HepG2 (cell line): ENCODE data around the gene FUT6. TPM values are rescaled to one million over a fixed set of nuclear protein-coding genes. Genes with fewer than 3 reads are reported as not detected.

Experiments
- ATAC-seq: fragments of 200-7000 bp; cut with Tn5 transposase; 3 replicates; pipeline ENCODE4 v1.9.1; 2020; ENCODE audit warnings: mild to moderate bottlenecking, moderate library complexity
- BruUV-seq: library from RNA; stranded (reverse); fragments of 400-500 nt; replicated peaks from 2 replicates; lab custom pipeline; 2021; lab: Mats Ljungman, UMichigan
- CTCF ChIA-PET: fragments of 300-600 bp; formaldehyde crosslinking; extraction: SDS; loops from one replicate; lab custom pipeline; 2021; ENCODE audit warnings: low total read pairs, inconsistent platforms, low intra/inter-chr PET ratio; lab: Yijun Ruan, JAX
- POLR2A ChIA-PET: fragments of 350-600 bp; sonication (Branson Sonifier 250); formaldehyde crosslinking; loops from one replicate; lab custom pipeline; 2020; ENCODE audit warnings: antibody characterized with exemption, inconsistent platforms; lab: Yijun Ruan, JAX
- DNase-seq: peaks from one replicate; pipeline ENCODE4 v3.0.0-alpha.2; 2015; ENCODE audit warnings: low spot score
- FAIRE-seq: peaks from 3 replicates; lab custom pipeline; 2011; peaks lifted over from hg19 to GRCh38; lab: Jason Lieb, UNC
- H2AFZ ChIP-seq: one replicate; pipeline ENCODE4 v1.6.1; 2011; ENCODE audit warnings: low read length, inconsistent platforms
- H3K27ac ChIP-seq: fragments of 300-600 bp; 3 replicates; pipeline ENCODE4 v1.8.0; 2011; ENCODE audit warnings: mixed run types, mild to moderate bottlenecking, mixed read lengths, low read length, inconsistent platforms; ENCODE audit not compliant: insufficient read depth; ENCODE audit errors: extremely low read length
- H3K27me3 ChIP-seq, 2 experiments: fragments of 200-600 bp in 1 of 2; 2 replicates in 1 of 2; 3 replicates in 1 of 2; pipeline versions ENCODE4 v1.6.0 to v1.8.0; 2011; ENCODE audit warnings: low read length in 2 of 2, mild to moderate bottlenecking in 2 of 2, moderate library complexity in 2 of 2, inconsistent platforms in 1 of 2; ENCODE audit not compliant: insufficient read depth in 2 of 2, control insufficient read depth in 1 of 2
- H3K36me3 ChIP-seq, 2 experiments: fragments of 200-600 bp in 1 of 2; replicated peaks in 1 of 2; 2 replicates in 1 of 2; 3 replicates in 1 of 2; pipeline versions ENCODE4 v1.5.1 to v1.8.0; 2011; ENCODE audit warnings: low read length in 2 of 2, inconsistent platforms in 1 of 2; ENCODE audit not compliant: insufficient read depth in 2 of 2, control insufficient read depth in 1 of 2
- H3K4me1 ChIP-seq: 2 replicates; pipeline ENCODE4 v1.5.1; 2012; ENCODE audit warnings: low read length, inconsistent platforms; ENCODE audit not compliant: insufficient read depth
- H3K4me2 ChIP-seq: 2 replicates; pipeline ENCODE4 v1.6.0; 2011; ENCODE audit warnings: low read depth, low read length, inconsistent platforms
- H3K4me3 ChIP-seq, 3 experiments: fragments of 200-600 bp in 1 of 3; sonication (generic), shearing (Covaris generic) in 1 of 3; replicated peaks in 1 of 3; 2 replicates each; pipeline ENCODE4 v1.5.1; 2011 to 2016; ENCODE audit warnings: low read length in 3 of 3, inconsistent platforms in 2 of 3, low read depth in 2 of 3, mild to moderate bottlenecking in 2 of 3, control low read depth in 1 of 3, mixed read lengths in 1 of 3; ENCODE audit not compliant: insufficient read depth in 1 of 3
- H3K79me2 ChIP-seq: one replicate; pipeline ENCODE4 v1.6.1; 2011; ENCODE audit warnings: low read length, inconsistent platforms; ENCODE audit not compliant: insufficient read depth
- H3K9ac ChIP-seq: 2 replicates; pipeline ENCODE4 v1.6.0; 2011; ENCODE audit warnings: mild to moderate bottlenecking, low read depth, low read length, inconsistent platforms; ENCODE audit not compliant: insufficient read depth
- H3K9me3 ChIP-seq: 2 replicates; pipeline ENCODE4 v1.5.1; 2012; ENCODE audit warnings: mild to moderate bottlenecking, low read length
- H4K20me1 ChIP-seq: 2 replicates; pipeline ENCODE4 v1.6.0; 2011; ENCODE audit warnings: inconsistent platforms, mild to moderate bottlenecking, low read length, moderate library complexity; ENCODE audit not compliant: insufficient read depth
- DMAP1 ChIP-seq: IDR thresholded peaks from 2 replicates; pipeline ENCODE4 v1.6.1; 2016
- LCORL ChIP-seq, 2 experiments: fragments of 450-650 bp in 1 of 2; sonication (generic) in 1 of 2; formaldehyde crosslinking in 1 of 2; IDR thresholded peaks; 2 replicates each; pipeline versions ENCODE4 v1.5.0 to v1.6.1; 2017 to 2020; ENCODE audit warnings: antibody characterized with exemption in 1 of 2, missing genetic modification reagents in 1 of 2
- MEF2D ChIP-seq: sonication (generic); formaldehyde crosslinking; IDR thresholded peaks from 2 replicates; pipeline ENCODE4 v1.5.1; 2020; ENCODE audit warnings: mild to moderate bottlenecking, missing genetic modification reagents
- PAF1 ChIP-seq: IDR thresholded peaks from 2 replicates; pipeline ENCODE4 v1.6.1; 2016; ENCODE audit warnings: missing genetic modification reagents, missing compliant biosample characterization
- PAX8 ChIP-seq: sonication (generic); formaldehyde crosslinking; IDR thresholded peaks from 2 replicates; pipeline ENCODE4 v1.8.0; 2022; ENCODE audit warnings: mild to moderate bottlenecking, missing genetic modification reagents, borderline replicate concordance
- SYNCRIP ChIP-seq: fragments of 200-400 bp; formaldehyde crosslinking; IDR thresholded peaks from 2 replicates; pipeline ENCODE4 v1.6.1; 2018; ENCODE audit warnings: mild to moderate bottlenecking, low read depth, low read length; ENCODE audit not compliant: insufficient read depth
- ZBTB20 ChIP-seq: sonication (generic); formaldehyde crosslinking; IDR thresholded peaks from 2 replicates; pipeline ENCODE4 v1.8.1; 2023; ENCODE audit warnings: missing genetic modification reagents, low read depth, mild to moderate bottlenecking, borderline replicate concordance
- ZNF256 ChIP-seq: sonication (generic); formaldehyde crosslinking; conservative IDR thresholded peaks from 2 replicates; pipeline ENCODE4 v1.4.0; 2020; ENCODE audit warnings: missing genetic modification reagents
- ZNF652 ChIP-seq: IDR thresholded peaks from 2 replicates; pipeline ENCODE4 v1.6.1; 2016; ENCODE audit warnings: low read depth, borderline replicate concordance
- ZSCAN20 ChIP-seq: sonication (generic); formaldehyde crosslinking; IDR thresholded peaks from 2 replicates; pipeline ENCODE4 v1.4.0; 2020; ENCODE audit warnings: missing genetic modification reagents, mild to moderate bottlenecking, borderline replicate concordance
- WGBS: methylation state at CpG from one replicate; pipeline ENCODE4 v1.1.6; 2017; ENCODE audit warnings: low lambda C conversion rate; 5-methylcytosine and 5-hydroxymethylcytosine counted together
- in situ Hi-C: cut with HindIII; loops from 2 replicates; pipeline ENCODE4 v1.10.0; 2017; ENCODE audit warnings: low pct_unique_long_range_greater_than_20kb; ENCODE audit not compliant: extremely low pct_ligation_motif_present
- intact Hi-C: fragments of 100-400 bp; cut with micrococcal nuclease; formaldehyde crosslinking; loops from one replicate; pipeline ENCODE4 v1.10.0; 2022; ENCODE audit not compliant: unreplicated experiment
- polyA plus RNA-seq, 8 experiments: library from polyadenylated mRNA; depleted of rRNA in 3 of 8; stranded (reverse) in 7 of 8; unstranded in 1 of 8; fragments of >200 nt; fragmentation: Illumina TruSeq in 4 of 8; extraction: Trizol in 4 of 8; gene quantifications; 2 replicates each; pipeline versions ENCODE4 v1.2.1 to v1.2.3, GENCODE V29; 2011 to 2016; ENCODE audit warnings: low read depth in 4 of 8, missing spikeins in 1 of 8, mixed read lengths in 1 of 8; ENCODE audit not compliant: insufficient read depth in 1 of 8
- total RNA-seq, 5 experiments: library from RNA; depleted of rRNA; stranded (reverse); fragments of >200 nt; fragmentation: Illumina TruSeq; extraction: Trizol; gene quantifications; 2 replicates each; pipeline ENCODE4 v1.2.3, GENCODE V29; 2016; ENCODE audit warnings: low read depth in 1 of 5
- TF ChIP-seq, protein P1 (sequence below): IDR thresholded peaks from 2 replicates; pipeline ENCODE4 v1.6.1; 2016; ENCODE audit warnings: missing biosample characterization, missing genetic modification reagents, low read depth
- TF ChIP-seq, protein P2 (sequence below): sonication (generic); formaldehyde crosslinking; IDR thresholded peaks from 2 replicates; pipeline ENCODE4 v1.4.0; 2020; ENCODE audit warnings: missing genetic modification reagents
- TF ChIP-seq, protein P3 (sequence below): sonication (generic); formaldehyde crosslinking; IDR thresholded peaks from 2 replicates; pipeline ENCODE4 v1.8.0; 2022; ENCODE audit warnings: missing genetic modification reagents, mild to moderate bottlenecking, moderate library complexity, borderline replicate concordance
- TF ChIP-seq, protein P4 (sequence below): sonication (generic); formaldehyde crosslinking; IDR thresholded peaks from 2 replicates; pipeline ENCODE4 v1.4.0; 2020; ENCODE audit warnings: missing genetic modification reagents, borderline replicate concordance

The FUT6 gene
- total and polyA plus RNA-seq, 2 of the 13 experiments (the other 11 are each of a cell fraction or from before 2014, with no cell fraction given), result 8.2 to 27.7 TPM

DNA sequence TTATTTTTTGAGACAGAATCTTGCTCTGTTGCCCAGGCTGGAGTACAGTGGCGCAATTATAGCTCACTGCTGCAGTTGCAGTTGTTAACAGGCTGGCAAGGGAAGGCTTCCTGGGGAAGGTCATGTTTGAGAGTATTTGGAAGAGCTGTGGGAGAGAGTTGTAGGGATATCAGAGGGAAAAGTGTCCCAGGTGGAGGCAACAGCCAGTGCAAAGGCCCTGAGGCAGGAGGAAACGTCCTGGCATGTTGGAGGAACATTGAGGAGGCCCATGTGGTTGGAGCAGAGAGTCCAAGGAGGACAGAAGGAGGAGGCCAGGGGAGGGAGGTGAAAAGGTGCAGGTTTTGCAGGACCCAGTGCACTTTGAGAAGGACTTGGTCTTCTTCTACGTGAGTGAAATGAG, 46.3 kb downstream of the FUT6 start (continued):
- TF ChIP-seq SYNCRIP, result no peak
- TF ChIP-seq, protein P1, sequence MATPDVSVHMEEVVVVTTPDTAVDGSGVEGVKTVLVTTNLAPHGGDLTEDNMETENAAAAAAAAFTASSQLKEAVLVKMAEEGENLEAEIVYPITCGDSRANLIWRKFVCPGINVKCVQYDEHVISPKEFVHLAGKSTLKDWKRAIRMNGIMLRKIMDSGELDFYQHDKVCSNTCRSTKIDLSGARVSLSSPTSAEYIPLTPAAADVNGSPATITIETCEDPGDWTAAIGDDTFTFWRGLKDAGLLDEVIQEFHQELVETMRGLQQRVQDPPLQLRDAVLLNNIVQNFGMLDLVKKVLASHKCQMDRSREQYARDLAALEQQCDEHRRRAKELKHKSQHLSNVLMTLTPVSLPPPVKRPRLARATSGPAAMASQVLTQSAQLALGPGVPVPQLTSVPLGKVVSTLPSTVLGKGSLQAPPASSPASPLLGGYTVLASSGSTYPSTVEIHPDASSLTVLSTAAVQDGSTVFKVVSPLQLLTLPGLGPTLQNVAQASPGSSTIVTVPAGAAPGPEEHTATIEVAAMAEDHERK (CRISPR knock-in tag), result no peak
- TF ChIP-seq, protein P2, sequence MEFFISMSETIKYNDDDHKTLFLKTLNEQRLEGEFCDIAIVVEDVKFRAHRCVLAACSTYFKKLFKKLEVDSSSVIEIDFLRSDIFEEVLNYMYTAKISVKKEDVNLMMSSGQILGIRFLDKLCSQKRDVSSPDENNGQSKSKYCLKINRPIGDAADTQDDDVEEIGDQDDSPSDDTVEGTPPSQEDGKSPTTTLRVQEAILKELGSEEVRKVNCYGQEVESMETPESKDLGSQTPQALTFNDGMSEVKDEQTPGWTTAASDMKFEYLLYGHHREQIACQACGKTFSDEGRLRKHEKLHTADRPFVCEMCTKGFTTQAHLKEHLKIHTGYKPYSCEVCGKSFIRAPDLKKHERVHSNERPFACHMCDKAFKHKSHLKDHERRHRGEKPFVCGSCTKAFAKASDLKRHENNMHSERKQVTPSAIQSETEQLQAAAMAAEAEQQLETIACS (CRISPR knock-in tag), result no peak

DNA sequence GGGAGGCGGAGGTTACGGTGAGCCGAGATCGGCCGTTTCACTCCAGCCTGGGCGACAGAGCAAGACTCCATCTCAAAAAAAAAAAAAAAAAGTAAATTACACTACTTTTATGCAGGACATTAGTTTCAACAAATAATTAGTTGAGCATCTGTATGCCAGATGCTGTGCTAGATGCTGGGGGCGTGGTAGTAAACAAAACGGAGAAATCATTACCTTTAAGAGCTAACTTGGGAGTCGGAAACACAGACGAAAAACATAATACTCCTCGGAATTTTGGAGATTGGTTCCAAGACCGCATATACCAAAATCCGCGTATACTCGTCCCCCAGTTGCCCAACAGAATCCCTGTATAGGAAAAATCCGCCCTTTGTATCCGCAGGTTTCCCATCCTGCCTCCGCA, 47.3 kb downstream of the FUT6 start:
- in situ Hi-C loops, result no loop called here
- Histone ChIP-seq H3K9me3 (no peaks in the 10 kb centered on the region), H3K9ac (no peak overlapping the region), H4K20me1 (no peaks in the 10 kb centered on the region), H3K27me3 (no peaks in the 10 kb centered on the region), H3K27ac (no peak overlapping the region), H3K79me2 (no peaks in the 10 kb centered on the region), H3K4me1 (peaks cover 29% of the 10 kb centered on the region), H2AFZ (no peak overlapping the region), H3K36me3 (peaks cover 11 to 26% of the 10 kb centered on the region in 2 experiments; a peak in 4 of 5 replicates), H3K4me2 (no peak overlapping the region), H3K4me3 (no peak overlapping the region)
- CTCF ChIA-PET, result no interaction called here
- ATAC-seq (no peak), FAIRE-seq (no peak), DNase-seq (no peak)
- no TSS peak for BruUV-seq
- POLR2A ChIA-PET, result no interaction called here
- intact Hi-C loops, result no loop called here
- WGBS, result 90% methylated on average over 18 of the region's 18 CpGs
- TF ChIP-seq, protein P3, sequence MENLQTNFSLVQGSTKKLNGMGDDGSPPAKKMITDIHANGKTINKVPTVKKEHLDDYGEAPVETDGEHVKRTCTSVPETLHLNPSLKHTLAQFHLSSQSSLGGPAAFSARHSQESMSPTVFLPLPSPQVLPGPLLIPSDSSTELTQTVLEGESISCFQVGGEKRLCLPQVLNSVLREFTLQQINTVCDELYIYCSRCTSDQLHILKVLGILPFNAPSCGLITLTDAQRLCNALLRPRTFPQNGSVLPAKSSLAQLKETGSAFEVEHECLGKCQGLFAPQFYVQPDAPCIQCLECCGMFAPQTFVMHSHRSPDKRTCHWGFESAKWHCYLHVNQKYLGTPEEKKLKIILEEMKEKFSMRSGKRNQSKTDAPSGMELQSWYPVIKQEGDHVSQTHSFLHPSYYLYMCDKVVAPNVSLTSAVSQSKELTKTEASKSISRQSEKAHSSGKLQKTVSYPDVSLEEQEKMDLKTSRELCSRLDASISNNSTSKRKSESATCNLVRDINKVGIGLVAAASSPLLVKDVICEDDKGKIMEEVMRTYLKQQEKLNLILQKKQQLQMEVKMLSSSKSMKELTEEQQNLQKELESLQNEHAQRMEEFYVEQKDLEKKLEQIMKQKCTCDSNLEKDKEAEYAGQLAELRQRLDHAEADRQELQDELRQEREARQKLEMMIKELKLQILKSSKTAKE (CRISPR knock-in tag), result no peak
- TF ChIP-seq DMAP1 (CRISPR knock-in tag), result no peak
- no peak for TF ChIP-seq PAX8 (CRISPR knock-in tag)
- no peak for TF ChIP-seq MEF2D (CRISPR knock-in tag)
- TF ChIP-seq ZSCAN20 (CRISPR knock-in tag), result no peak
- TF ChIP-seq ZNF256 (CRISPR knock-in tag), result no peak
- TF ChIP-seq PAF1, result no peak
- TF ChIP-seq, protein P4, sequence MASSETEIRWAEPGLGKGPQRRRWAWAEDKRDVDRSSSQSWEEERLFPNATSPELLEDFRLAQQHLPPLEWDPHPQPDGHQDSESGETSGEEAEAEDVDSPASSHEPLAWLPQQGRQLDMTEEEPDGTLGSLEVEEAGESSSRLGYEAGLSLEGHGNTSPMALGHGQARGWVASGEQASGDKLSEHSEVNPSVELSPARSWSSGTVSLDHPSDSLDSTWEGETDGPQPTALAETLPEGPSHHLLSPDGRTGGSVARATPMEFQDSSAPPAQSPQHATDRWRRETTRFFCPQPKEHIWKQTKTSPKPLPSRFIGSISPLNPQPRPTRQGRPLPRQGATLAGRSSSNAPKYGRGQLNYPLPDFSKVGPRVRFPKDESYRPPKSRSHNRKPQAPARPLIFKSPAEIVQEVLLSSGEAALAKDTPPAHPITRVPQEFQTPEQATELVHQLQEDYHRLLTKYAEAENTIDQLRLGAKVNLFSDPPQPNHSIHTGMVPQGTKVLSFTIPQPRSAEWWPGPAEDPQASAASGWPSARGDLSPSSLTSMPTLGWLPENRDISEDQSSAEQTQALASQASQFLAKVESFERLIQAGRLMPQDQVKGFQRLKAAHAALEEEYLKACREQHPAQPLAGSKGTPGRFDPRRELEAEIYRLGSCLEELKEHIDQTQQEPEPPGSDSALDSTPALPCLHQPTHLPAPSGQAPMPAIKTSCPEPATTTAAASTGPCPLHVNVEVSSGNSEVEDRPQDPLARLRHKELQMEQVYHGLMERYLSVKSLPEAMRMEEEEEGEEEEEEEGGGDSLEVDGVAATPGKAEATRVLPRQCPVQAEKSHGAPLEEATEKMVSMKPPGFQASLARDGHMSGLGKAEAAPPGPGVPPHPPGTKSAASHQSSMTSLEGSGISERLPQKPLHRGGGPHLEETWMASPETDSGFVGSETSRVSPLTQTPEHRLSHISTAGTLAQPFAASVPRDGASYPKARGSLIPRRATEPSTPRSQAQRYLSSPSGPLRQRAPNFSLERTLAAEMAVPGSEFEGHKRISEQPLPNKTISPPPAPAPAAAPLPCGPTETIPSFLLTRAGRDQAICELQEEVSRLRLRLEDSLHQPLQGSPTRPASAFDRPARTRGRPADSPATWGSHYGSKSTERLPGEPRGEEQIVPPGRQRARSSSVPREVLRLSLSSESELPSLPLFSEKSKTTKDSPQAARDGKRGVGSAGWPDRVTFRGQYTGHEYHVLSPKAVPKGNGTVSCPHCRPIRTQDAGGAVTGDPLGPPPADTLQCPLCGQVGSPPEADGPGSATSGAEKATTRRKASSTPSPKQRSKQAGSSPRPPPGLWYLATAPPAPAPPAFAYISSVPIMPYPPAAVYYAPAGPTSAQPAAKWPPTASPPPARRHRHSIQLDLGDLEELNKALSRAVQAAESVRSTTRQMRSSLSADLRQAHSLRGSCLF (CRISPR knock-in tag), result no peak
- TF ChIP-seq LCORL (IDR thresholded peaks at IDR 0.05), result no peak
- TF ChIP-seq LCORL (CRISPR knock-in tag; IDR thresholded peaks at IDR 0.05), result no peak
- no peak for TF ChIP-seq ZNF652 (CRISPR knock-in tag)
- TF ChIP-seq ZBTB20, result no peak
